ENCODE measurements around the gene LELP1.

- TF ChIP-seq CTCF (IDR thresholded peaks at IDR 0.05; ENCODE audit: low read depth, low read length, poor library complexity, severe bottlenecking), result no peak
- TF ChIP-seq EZH2phosphoT487 (IDR thresholded peaks at IDR 0.05; ENCODE audit: borderline replicate concordance, low read length), result no peak
These were observed 3.4 kb downstream of the LELP1 start for GRCh38 chr1:153206631-153207030.

Measured in DOHH2 (cell line).